Neural progenitor cell (in vitro differentiated cells): Measurements from ENCODE around the gene ZNF862. TPM values are rescaled to one million over a fixed set of nuclear protein-coding genes. Genes with fewer than 3 reads are reported as not detected.

Experiments used
- DNase-seq: peaks from one replicate; pipeline ENCODE4 v3.0.0-alpha.2; 2016; ENCODE audit warnings: low spot score
- H2AFZ ChIP-seq: fragments of 200-600 bp; sonication (generic); replicated peaks from 2 replicates; pipeline ENCODE4 v1.6.1; 2016; ENCODE audit warnings: antibody characterized with exemption
- H3F3A ChIP-seq: fragments of 200-600 bp; sonication (generic); 2 replicates; pipeline ENCODE4 v1.6.1; 2016; ENCODE audit warnings: antibody characterized with exemption, low read depth
- H3K27ac ChIP-seq: fragments of 200-600 bp; sonication (generic); 2 replicates; pipeline ENCODE4 v1.5.1; 2016; ENCODE audit warnings: mild to moderate bottlenecking
- H3K27me3 ChIP-seq: fragments of 200-600 bp; sonication (generic); 2 replicates; pipeline ENCODE4 v1.6.1; 2016; ENCODE audit warnings: mild to moderate bottlenecking, moderate library complexity
- H3K36me3 ChIP-seq: fragments of 200-600 bp; sonication (generic); 2 replicates; pipeline ENCODE4 v1.5.1; 2016
- H3K4me1 ChIP-seq: fragments of 200-600 bp; sonication (generic); 2 replicates; pipeline ENCODE4 v1.6.1; 2016; ENCODE audit warnings: mixed run types
- H3K4me2 ChIP-seq: fragments of 200-600 bp; sonication (generic); 2 replicates; pipeline ENCODE4 v1.6.1; 2016
- H3K4me3 ChIP-seq: fragments of 200-600 bp; sonication (generic); 2 replicates; pipeline ENCODE4 v1.5.1; 2016
- H3K79me2 ChIP-seq: fragments of 200-600 bp; sonication (generic); 2 replicates; pipeline ENCODE4 v1.6.1; 2016; ENCODE audit warnings: low read depth
- H3K9ac ChIP-seq: fragments of 200-600 bp; sonication (generic); 2 replicates; pipeline ENCODE4 v1.6.1; 2016
- H3K9me3 ChIP-seq: fragments of 200-600 bp; sonication (generic); 2 replicates; pipeline ENCODE4 v1.5.1; 2016; ENCODE audit warnings: low read depth
- H4K20me1 ChIP-seq: fragments of 200-600 bp; sonication (generic); 2 replicates; pipeline ENCODE4 v1.6.1; 2016; ENCODE audit warnings: low read depth
- H3K27ac Mint-ChIP-seq: 3 replicates; pipeline ENCODE4 v1.8.0; 2021; ENCODE audit warnings: mixed read lengths
- H3K27me3 Mint-ChIP-seq: 2 replicates; pipeline ENCODE4 v1.8.0; 2022; ENCODE audit warnings: low read depth, mild to moderate bottlenecking, inconsistent platforms, moderate library complexity, mixed read lengths; ENCODE audit not compliant: insufficient read depth
- H3K36me3 Mint-ChIP-seq: 3 replicates; pipeline ENCODE4 v1.8.0; 2021; ENCODE audit warnings: mixed read lengths
- H3K4me1 Mint-ChIP-seq: 3 replicates; pipeline ENCODE4 v1.8.0; 2021; ENCODE audit warnings: mixed read lengths
- H3K4me3 Mint-ChIP-seq: 3 replicates; pipeline ENCODE4 v1.8.0; 2021; ENCODE audit warnings: mild to moderate bottlenecking, moderate library complexity, mixed read lengths
- H3K9me3 Mint-ChIP-seq: 3 replicates; pipeline ENCODE4 v1.8.0; 2020; ENCODE audit warnings: mixed read lengths
- CTCF ChIP-seq: fragments of 200-600 bp; sonication (generic); IDR thresholded peaks from 2 replicates; pipeline ENCODE4 v1.5.1; 2017; ENCODE audit warnings: antibody characterized with exemption, mild to moderate bottlenecking
- EZH2 ChIP-seq: fragments of 200-600 bp; sonication (generic); IDR thresholded peaks from 2 replicates; pipeline ENCODE4 v1.6.1; 2017; ENCODE audit warnings: antibody characterized with exemption, mild to moderate bottlenecking, moderate library complexity
- EZH2phosphoT487 ChIP-seq: fragments of 200-600 bp; sonication (generic); IDR thresholded peaks from 2 replicates; pipeline ENCODE4 v1.6.1; 2017; ENCODE audit warnings: antibody characterized with exemption
- total RNA-seq: library from RNA; depleted of rRNA; stranded (reverse); fragments of >200 nt; gene quantifications from 2 replicates; pipeline ENCODE4 v1.2.3, GENCODE V29; 2015; ENCODE audit warnings: low replicate concordance

The ZNF862 gene
- total RNA-seq, 1 donor from 2014 or later, result 5.9 TPM

- Mint-ChIP-seq H3K9me3 (no peaks in the 10 kb centered on the region), H3K27ac (no peak overlapping the region), H3K4me3 (no peak overlapping the region), H3K36me3 (no peaks in the 10 kb centered on the region), H3K27me3 (peaks cover 2% of the 10 kb centered on the region), H3K4me1 (peaks cover 3% of the 10 kb centered on the region)
- H3F3A ChIP-seq, result no peaks in the 10 kb centered on the region
- H3K4me3 ChIP-seq, result no peak overlapping the region
- H3K27ac ChIP-seq, result no peak overlapping the region
- no peak overlapping the region for H3K4me2 ChIP-seq
- DNase-seq, result no peak
- H3K79me2 ChIP-seq, result no peaks in the 10 kb centered on the region
- H4K20me1 ChIP-seq, result no peaks in the 10 kb centered on the region
- no peaks in the 10 kb centered on the region for H3K36me3 ChIP-seq
- no peaks in the 10 kb centered on the region for H3K9me3 ChIP-seq
- H2AFZ ChIP-seq, result no peak overlapping the region
- H3K4me1 ChIP-seq, result peaks cover 5% of the 10 kb centered on the region
- H3K9ac ChIP-seq, result no peak overlapping the region
- H3K27me3 ChIP-seq, result no peaks in the 10 kb centered on the region
- TF ChIP-seq CTCF (no peak), EZH2phosphoT487 (no peak), EZH2 (no peak)
Measured at GRCh38 chr7:149818536-149818840, 19.7 kb upstream of the ZNF862 start.

DNA sequence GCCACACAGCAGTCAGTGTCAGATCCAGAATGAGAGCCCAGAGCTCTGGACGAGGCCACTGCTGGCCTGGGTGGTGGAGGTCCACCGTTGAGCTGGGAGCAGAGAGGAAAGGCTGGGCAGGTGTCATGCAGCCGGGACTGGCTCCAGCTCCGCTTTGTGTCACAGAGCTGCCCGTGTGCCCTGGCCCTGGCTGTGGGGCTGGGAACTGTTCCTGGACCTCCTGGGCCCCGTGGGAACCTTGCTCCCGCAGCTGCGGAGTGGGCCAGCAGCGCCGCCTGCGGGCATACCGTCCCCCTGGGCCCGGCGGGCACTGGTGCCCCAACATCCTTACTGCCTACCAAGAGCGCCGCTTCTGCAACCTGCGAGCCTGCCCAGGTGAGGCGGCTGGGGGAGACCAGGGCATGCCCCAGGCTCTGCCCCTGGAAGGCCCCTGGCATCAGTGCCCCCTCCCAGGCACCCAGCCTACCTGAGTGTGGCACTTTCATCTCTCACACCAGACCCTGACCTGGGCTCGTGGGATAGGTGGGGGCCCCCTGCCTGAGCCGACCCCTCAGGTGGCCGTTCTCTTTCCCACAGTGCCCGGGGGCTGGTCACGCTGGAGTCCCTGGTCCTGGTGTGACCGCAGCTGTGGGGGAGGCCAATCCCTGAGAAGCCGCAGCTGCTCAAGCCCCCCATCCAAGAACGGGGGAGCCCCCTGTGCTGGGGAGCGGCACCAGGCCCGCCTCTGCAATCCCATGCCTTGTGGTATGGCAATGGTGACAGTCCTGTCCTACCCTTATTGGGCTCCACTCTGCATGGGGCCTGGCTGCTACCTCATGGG is 18.8 kb upstream of the ZNF862 start:
- Mint-ChIP-seq H3K27ac (no peak overlapping the region), H3K27me3 (peaks cover 2% of the 10 kb centered on the region), H3K4me3 (no peak overlapping the region), H3K36me3 (no peaks in the 10 kb centered on the region), H3K9me3 (no peaks in the 10 kb centered on the region), H3K4me1 (peaks cover 3% of the 10 kb centered on the region)
- peaks cover 5% of the 10 kb centered on the region for H3K4me1 ChIP-seq
- H3K27me3 ChIP-seq, result no peaks in the 10 kb centered on the region
- TF ChIP-seq EZH2 (no peak), CTCF (no peak), EZH2phosphoT487 (no peak)
- H3K27ac ChIP-seq, result no peak overlapping the region
- no peak overlapping the region for H3K9ac ChIP-seq
- no peaks in the 10 kb centered on the region for H3K9me3 ChIP-seq
- H3F3A ChIP-seq, result no peaks in the 10 kb centered on the region
- H2AFZ ChIP-seq, result no peak overlapping the region
- no peaks in the 10 kb centered on the region for H4K20me1 ChIP-seq
- H3K4me2 ChIP-seq, result no peak overlapping the region
- no peak overlapping the region for H3K4me3 ChIP-seq
- no peaks in the 10 kb centered on the region for H3K79me2 ChIP-seq
- H3K36me3 ChIP-seq, result no peaks in the 10 kb centered on the region
- DNase-seq, result no peak

GRCh38 chr7:149819961-149820340 is 18.2 kb upstream of the ZNF862 start:
- H3K27ac Mint-ChIP-seq, result no peak overlapping the region
- Histone ChIP-seq H3K9ac (no peak overlapping the region), H2AFZ (no peak overlapping the region), H3K27ac (no peak overlapping the region), H3K9me3 (no peaks in the 10 kb centered on the region), H3K36me3 (no peaks in the 10 kb centered on the region), H4K20me1 (no peaks in the 10 kb centered on the region), H3K27me3 (no peaks in the 10 kb centered on the region), H3K4me1 (peaks cover 5% of the 10 kb centered on the region), H3F3A (no peaks in the 10 kb centered on the region), H3K4me2 (no peak overlapping the region), H3K4me3 (no peak overlapping the region), H3K79me2 (no peaks in the 10 kb centered on the region)
- peaks cover 4% of the 10 kb centered on the region for H3K27me3 Mint-ChIP-seq
- no peak for DNase-seq
- peaks cover 3% of the 10 kb centered on the region for H3K4me1 Mint-ChIP-seq
- no peaks in the 10 kb centered on the region for H3K36me3 Mint-ChIP-seq
- H3K9me3 Mint-ChIP-seq, result no peaks in the 10 kb centered on the region
- no peak overlapping the region for H3K4me3 Mint-ChIP-seq
- TF ChIP-seq EZH2phosphoT487 (no peak), EZH2 (no peak), CTCF (no peak)
